ENCODE measurements around the gene MAFB.

MAFB gene

DNA sequence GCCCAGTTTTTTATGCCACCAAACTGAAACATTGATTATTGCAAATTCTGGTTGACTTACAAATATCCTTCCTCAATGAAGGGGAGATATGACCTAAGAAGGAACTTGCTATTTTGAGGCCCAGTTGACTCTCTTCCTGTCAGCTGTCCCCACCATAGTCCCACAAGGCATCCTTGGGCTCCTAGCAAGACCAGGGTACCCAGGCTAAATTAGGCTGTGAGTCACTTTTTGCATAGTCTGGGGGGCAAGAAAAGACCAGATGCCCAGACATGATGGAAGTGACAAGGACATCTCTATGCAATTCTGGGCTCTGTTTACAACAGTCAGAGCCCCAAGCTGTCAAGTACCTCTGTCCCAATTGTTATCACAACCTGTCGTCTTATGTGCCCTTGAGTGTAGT lies 31.8 kb upstream of the MAFB start:
- no peak overlapping the region for H3K4me3 ChIP-seq (replicated peaks in 1 of 2; ENCODE audit: low read depth in 2 of 2, low read length in 2 of 2)
- TF ChIP-seq, protein P1, sequence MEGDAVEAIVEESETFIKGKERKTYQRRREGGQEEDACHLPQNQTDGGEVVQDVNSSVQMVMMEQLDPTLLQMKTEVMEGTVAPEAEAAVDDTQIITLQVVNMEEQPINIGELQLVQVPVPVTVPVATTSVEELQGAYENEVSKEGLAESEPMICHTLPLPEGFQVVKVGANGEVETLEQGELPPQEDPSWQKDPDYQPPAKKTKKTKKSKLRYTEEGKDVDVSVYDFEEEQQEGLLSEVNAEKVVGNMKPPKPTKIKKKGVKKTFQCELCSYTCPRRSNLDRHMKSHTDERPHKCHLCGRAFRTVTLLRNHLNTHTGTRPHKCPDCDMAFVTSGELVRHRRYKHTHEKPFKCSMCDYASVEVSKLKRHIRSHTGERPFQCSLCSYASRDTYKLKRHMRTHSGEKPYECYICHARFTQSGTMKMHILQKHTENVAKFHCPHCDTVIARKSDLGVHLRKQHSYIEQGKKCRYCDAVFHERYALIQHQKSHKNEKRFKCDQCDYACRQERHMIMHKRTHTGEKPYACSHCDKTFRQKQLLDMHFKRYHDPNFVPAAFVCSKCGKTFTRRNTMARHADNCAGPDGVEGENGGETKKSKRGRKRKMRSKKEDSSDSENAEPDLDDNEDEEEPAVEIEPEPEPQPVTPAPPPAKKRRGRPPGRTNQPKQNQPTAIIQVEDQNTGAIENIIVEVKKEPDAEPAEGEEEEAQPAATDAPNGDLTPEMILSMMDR (IDR thresholded peaks at IDR 0.05; ENCODE audit: low read depth, low read length): no peak
- DNase-seq (ENCODE audit: low read depth in 2 of 2): no peak

DNA sequence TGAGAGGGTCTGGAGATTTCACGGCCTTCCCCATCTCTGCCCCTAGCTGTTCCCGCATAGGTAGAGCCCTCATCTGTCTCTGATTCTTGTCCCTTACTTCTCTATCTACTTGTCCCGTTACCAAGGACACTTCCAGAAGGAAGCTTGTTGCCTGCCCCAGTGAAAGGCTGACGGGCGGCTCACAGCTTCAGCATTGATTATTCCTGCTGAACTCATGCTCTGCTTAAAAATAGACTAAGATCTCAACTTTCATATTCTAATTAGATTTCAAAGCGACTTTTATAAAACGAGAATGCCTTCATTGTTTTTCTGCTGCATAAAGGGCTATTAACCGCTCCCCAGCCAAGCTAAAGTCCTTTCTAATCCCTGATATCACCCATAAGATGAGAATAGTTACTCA lies 31.1 kb upstream of the MAFB start:
- TF ChIP-seq, protein P1 (IDR thresholded peaks at IDR 0.05; ENCODE audit: low read depth, low read length): no peak
- DNase-seq (ENCODE audit: low read depth in 2 of 2): no peak
- H3K4me3 ChIP-seq (replicated peaks in 1 of 2; ENCODE audit: low read depth in 2 of 2, low read length in 2 of 2): no peak overlapping the region

DNA sequence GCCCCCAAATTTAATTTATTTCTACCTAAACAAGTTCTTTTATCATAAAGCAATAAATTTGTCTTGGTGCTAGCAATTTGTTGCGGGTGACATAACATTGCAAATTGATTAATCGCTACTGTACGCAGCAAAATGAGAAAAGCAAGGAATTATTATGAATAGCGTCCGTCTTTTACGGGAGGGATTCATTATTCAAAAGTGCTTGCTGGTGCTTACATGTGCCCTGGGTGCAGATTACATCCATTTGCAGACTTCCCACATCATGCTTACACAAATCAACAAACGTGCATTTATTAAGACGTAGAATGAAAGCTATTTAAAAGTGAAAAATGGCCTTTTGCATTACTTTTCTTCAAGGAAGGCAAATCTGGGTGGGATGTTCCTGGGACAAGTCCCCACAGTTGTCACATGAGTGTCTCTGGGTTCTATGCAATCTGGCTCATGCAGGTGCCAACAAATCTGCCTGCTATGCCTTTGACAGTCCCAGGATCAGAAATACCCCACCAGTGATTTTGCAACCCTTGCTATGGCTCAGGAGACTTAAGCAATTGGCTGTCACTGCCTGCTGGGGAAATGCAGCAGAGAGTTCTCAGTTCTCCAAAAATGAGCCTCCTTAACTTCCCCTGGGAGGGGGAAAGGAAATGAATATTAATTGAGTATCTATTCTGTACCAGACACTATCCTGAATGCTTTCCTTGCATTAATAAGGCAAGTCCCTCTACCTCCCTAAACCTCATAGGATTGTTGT lies 30.1 kb upstream of the MAFB start:
- DNase-seq (ENCODE audit: low read depth in 2 of 2): no peak
- no peak overlapping the region for H3K4me3 ChIP-seq (replicated peaks in 1 of 2; ENCODE audit: low read depth in 2 of 2, low read length in 2 of 2)
- TF ChIP-seq, protein P1 (IDR thresholded peaks at IDR 0.05; ENCODE audit: low read depth, low read length): no peak

DNA sequence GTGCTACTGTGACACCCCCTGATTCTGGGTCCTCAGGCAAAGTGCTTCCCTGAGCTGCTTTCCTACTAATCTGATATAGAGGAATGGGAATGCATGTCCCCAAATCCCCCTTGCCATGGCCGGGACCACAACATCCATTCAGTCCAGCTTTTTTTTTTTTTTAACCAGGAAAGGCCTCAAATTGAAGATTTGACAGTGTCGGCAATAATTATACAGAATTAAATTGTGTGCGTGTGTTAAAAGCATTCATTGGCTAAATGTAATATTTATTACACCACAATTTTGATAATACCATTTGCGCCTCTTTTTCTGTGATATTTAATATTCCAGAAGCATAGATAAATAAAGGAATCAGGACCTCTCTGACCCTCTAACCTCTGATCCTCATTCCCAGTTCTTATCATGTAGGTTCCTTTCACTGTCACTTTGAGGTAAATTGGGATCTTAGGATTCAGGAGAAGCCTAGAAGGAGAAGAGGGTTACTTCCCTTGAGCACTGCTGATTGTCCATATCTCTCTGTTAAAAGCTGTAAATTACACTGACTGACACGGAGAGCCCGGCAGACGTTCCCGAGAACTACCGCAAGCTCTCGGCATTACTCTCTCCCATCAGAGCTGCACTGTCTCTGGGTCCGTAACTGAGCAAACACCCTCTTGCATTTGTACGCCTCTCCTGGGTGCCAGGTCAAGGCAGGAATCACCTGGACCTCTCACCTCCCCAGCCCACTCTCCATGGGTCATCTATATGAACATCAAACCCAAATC lies 29.4 kb upstream of the MAFB start:
- no peak overlapping the region for H3K4me3 ChIP-seq (replicated peaks in 1 of 2; ENCODE audit: low read depth in 2 of 2, low read length in 2 of 2)
- DNase-seq (ENCODE audit: low read depth in 2 of 2): no peak
- TF ChIP-seq, protein P1 (IDR thresholded peaks at IDR 0.05; ENCODE audit: low read depth, low read length): no peak

DNA sequence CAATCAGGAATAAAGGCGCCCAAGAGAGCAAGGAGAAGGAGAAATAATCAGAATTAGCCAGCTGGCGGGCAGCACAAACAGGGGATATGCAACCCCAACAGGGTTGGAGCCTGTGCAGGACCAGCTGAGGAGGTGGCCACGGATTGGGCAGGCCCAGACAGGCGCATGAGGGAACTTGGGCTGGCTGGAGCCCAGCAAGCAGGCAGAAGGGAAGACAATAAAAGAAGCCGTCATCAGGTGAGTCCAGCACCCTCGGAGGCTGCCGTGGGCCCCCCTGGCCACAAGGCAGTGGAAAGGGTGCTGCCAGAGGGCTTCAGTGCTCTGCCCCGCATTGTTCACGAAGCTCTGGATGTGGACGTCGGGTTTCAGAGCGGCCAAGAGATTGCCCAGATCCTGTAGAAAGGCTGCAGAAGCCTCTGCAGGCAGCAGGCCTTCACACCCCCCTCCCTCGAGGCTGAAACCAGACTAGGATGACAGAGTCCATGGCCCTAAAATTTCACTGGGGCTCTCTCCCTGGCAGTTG lies 28.4 kb upstream of the MAFB start:
- TF ChIP-seq, protein P1 (IDR thresholded peaks at IDR 0.05; ENCODE audit: low read depth, low read length): no peak
- no peak for DNase-seq (ENCODE audit: low read depth in 2 of 2)
- H3K4me3 ChIP-seq (replicated peaks in 1 of 2; ENCODE audit: low read depth in 2 of 2, low read length in 2 of 2): no peak overlapping the region

DNA sequence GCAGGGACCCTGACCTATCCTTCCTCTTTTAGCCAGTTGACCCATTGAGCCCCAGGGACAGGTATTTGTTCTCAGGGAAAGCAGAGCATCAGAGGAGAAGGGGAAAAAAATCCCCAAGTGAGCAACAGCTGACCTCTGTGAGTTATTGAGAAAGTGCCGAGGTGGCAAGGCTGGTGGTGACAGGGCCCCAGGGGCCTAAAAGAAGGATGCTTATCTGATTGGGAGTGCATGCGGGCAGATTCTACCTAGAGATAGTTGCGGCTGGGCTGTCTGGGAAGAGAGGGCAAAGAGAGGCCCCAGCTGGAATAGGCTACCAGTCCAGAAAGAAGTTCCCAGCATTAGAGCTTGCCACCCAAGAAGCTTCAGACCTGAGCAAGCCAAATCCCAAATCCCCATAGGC lies 26.5 kb upstream of the MAFB start:
- no peak overlapping the region for H3K4me3 ChIP-seq (replicated peaks in 1 of 2; ENCODE audit: low read depth in 2 of 2, low read length in 2 of 2)
- no peak for DNase-seq (ENCODE audit: low read depth in 2 of 2)
- TF ChIP-seq, protein P1 (IDR thresholded peaks at IDR 0.05; ENCODE audit: low read depth, low read length): no peak
